ENCODE data around the gene CNIH1. TPM values are rescaled to one million over a fixed set of nuclear protein-coding genes. Genes with fewer than 3 reads are reported as not detected.
"Not testable (repeated sequence)": the region's sequence is repeated elsewhere in the genome, so short reads cannot be mapped to it uniquely, and the experiment has no call there.

Gene CNIH1
- total RNA-seq, 1 experiment from 2014 or later: 114 TPM

GRCh38 chr14:54457609-54457996 is 16.4 kb upstream of the CNIH1 start:
- TF ChIP-seq CTCF (conservative IDR thresholded peaks at IDR 0.05) (no peak), EZH2 (IDR thresholded peaks at IDR 0.05; ENCODE audit: low read depth) (no peak)
- DNase-seq: no peak
- Histone ChIP-seq H3K79me2 (ENCODE audit: low read depth) (no peaks in the 10 kb centered on the region), H3K27me3 (ENCODE audit: insufficient read depth, low read depth) (no peaks in the 10 kb centered on the region), H3K4me1 (replicated peaks; ENCODE audit: insufficient read depth) (no peaks in the 10 kb centered on the region), H3K9me2 (ENCODE audit: insufficient read depth) (no peaks in the 10 kb centered on the region), H3K4me3 (no peak overlapping the region), H2AFZ (no peak overlapping the region), H3K9me3 (ENCODE audit: insufficient read depth, low read depth) (peaks cover 9% of the 10 kb centered on the region; the same call in 1 of the 2 replicates), H3K36me3 (ENCODE audit: low read depth) (no peaks in the 10 kb centered on the region), H4K20me1 (ENCODE audit: insufficient read depth) (no peaks in the 10 kb centered on the region), H3F3A (ENCODE audit: insufficient read depth, low read depth) (no peaks in the 10 kb centered on the region), H3K4me2 (no peak overlapping the region), H3K27ac (no peak overlapping the region)
- intact Hi-C loops (cut with micrococcal nuclease; ENCODE audit: unreplicated experiment): no loop called here
- POLR2A ChIA-PET (ENCODE audit: unreplicated experiment): no interaction called here
- CTCF ChIA-PET: no interaction called here
- no TSS peak for BruUV-seq (replicated peaks)

- POLR2A ChIA-PET (ENCODE audit: unreplicated experiment); H3K79me2 ChIP-seq (ENCODE audit: low read depth); H3K9me3 ChIP-seq (ENCODE audit: insufficient read depth, low read depth); H2AFZ ChIP-seq; DNase-seq; H3K9me2 ChIP-seq (ENCODE audit: insufficient read depth); H3K4me3 ChIP-seq; H3K27me3 ChIP-seq (ENCODE audit: insufficient read depth, low read depth); H3F3A ChIP-seq (ENCODE audit: insufficient read depth, low read depth); H4K20me1 ChIP-seq (ENCODE audit: insufficient read depth); H3K36me3 ChIP-seq (ENCODE audit: low read depth); H3K27ac ChIP-seq; BruUV-seq (replicated peaks); H3K4me1 ChIP-seq (replicated peaks; ENCODE audit: insufficient read depth); CTCF ChIA-PET; intact Hi-C loops (cut with micrococcal nuclease; ENCODE audit: unreplicated experiment); H3K4me2 ChIP-seq: not testable (repeated sequence)
These were observed 15.8 kb upstream of the CNIH1 start for GRCh38 chr14:54456820-54457608.

DNA sequence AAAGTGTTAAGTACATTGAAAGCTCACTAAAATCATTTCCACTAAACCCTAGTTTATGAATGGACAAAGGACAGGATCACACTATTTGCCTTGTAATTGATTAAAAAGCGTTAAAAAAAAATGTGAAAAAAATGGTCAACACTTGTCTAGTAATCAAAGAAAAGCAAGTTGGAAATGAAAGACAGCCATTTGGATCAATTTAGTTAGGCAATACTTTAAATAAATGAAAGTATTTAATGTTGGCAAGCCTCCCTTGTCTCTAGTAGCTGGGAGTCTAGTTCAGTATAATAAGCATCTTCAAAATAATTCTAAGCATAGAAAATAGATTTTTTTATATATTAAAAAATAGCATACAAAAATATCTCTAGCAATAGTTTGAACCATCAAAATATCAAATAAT is 14.2 kb upstream of the CNIH1 start:
- Histone ChIP-seq H3K79me2 (ENCODE audit: low read depth) (no peaks in the 10 kb centered on the region), H3K9me2 (ENCODE audit: insufficient read depth) (no peaks in the 10 kb centered on the region), H3K4me3 (no peak overlapping the region), H3K9me3 (ENCODE audit: insufficient read depth, low read depth) (peaks cover 9% of the 10 kb centered on the region; the same call in 1 of the 2 replicates), H2AFZ (no peak overlapping the region), H3K27me3 (ENCODE audit: insufficient read depth, low read depth) (no peaks in the 10 kb centered on the region), H4K20me1 (ENCODE audit: insufficient read depth) (no peaks in the 10 kb centered on the region), H3K4me2 (no peak overlapping the region), H3F3A (ENCODE audit: insufficient read depth, low read depth) (no peaks in the 10 kb centered on the region), H3K27ac (no peak overlapping the region), H3K36me3 (ENCODE audit: low read depth) (no peaks in the 10 kb centered on the region), H3K4me1 (replicated peaks; ENCODE audit: insufficient read depth) (no peaks in the 10 kb centered on the region)
- intact Hi-C loops (cut with micrococcal nuclease; ENCODE audit: unreplicated experiment): no loop called here
- BruUV-seq (replicated peaks): no TSS peak
- TF ChIP-seq CTCF (conservative IDR thresholded peaks at IDR 0.05): no peak
- no peak for DNase-seq
- ChIA-PET CTCF (no interaction called here), POLR2A (ENCODE audit: unreplicated experiment) (no interaction called here)

DNA sequence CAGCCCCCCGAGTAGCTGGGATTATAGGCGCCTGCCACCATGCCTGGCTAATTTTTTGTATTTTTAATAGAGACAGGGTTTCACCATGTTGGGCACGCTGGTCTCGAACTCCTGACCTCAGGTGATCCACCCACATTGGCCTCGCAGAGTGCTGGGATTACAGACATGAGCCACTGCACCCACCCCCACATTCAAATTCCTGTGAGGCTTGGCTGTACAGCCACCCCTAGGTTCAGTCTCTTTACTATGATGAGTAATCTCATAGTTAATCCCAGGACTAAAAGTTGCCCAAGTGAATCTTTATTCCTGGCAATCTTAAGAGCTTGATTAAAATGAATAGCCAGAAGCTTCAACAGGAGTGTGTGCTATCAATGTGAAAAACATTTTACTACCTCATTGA is 12.8 kb upstream of the CNIH1 start:
- H2AFZ ChIP-seq; H3K27me3 ChIP-seq (ENCODE audit: insufficient read depth, low read depth); intact Hi-C loops (cut with micrococcal nuclease; ENCODE audit: unreplicated experiment); H3K4me1 ChIP-seq (replicated peaks; ENCODE audit: insufficient read depth); H3K27ac ChIP-seq; H4K20me1 ChIP-seq (ENCODE audit: insufficient read depth); BruUV-seq (replicated peaks); H3K79me2 ChIP-seq (ENCODE audit: low read depth); H3F3A ChIP-seq (ENCODE audit: insufficient read depth, low read depth); H3K9me3 ChIP-seq (ENCODE audit: insufficient read depth, low read depth); H3K4me2 ChIP-seq; POLR2A ChIA-PET (ENCODE audit: unreplicated experiment); H3K9me2 ChIP-seq (ENCODE audit: insufficient read depth); H3K4me3 ChIP-seq; DNase-seq; H3K36me3 ChIP-seq (ENCODE audit: low read depth); CTCF ChIA-PET: not testable (repeated sequence)
